Measurements from ENCODE around the gene NT5C3A. TPM values are rescaled to one million over a fixed set of nuclear protein-coding genes. Genes with fewer than 3 reads are reported as not detected.

The NT5C3A gene
- total and polyA plus RNA-seq, 2 donors from 2014 or later = 22.2 to 29.0 TPM

DNA sequence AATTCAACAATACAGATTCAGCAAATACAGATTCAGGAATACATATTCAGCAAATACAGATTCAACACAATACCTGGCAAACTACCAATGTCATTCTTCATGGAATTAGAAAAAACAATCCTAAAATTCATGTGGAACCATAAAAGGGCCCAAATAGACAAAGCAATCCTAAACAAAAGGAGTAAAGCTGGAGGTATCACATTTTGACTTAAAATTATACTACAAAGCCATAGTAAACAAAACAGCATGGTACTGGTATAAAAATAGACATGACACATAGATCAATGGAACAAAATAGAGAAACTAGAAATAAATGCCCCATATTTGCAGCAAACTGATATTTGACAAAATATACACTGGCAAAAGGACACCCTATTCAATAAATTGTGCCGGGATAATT lies 3.4 kb upstream of the NT5C3A start:
- intact Hi-C loops (cut with DNase I) = no loop called here
- TF ChIP-seq CTCF (IDR thresholded peaks at IDR 0.05; ENCODE audit: borderline replicate concordance, extremely low read depth, insufficient read depth) = no peak
- Histone ChIP-seq H3K4me3 (ENCODE audit: low read length in 3 of 3) (no peak overlapping the region), H3K36me3 (ENCODE audit: control insufficient read depth in 2 of 3, insufficient read depth in 3 of 3, low read length in 3 of 3) (no peaks in the 10 kb centered on the region), H3K27me3 (ENCODE audit: control insufficient read depth, insufficient read depth, low read length) (no peaks in the 10 kb centered on the region), H3K4me1 (ENCODE audit: control insufficient read depth in 2 of 3, insufficient read depth in 2 of 3, low read depth in 1 of 3, low read length in 3 of 3) (peaks cover 0 to 2% (median under 1%) of the 10 kb centered on the region in 3 donors), H3K9ac (ENCODE audit: low read length in 3 of 3) (no peak overlapping the region), H3K27ac (ENCODE audit: low read depth in 2 of 2, low read length in 2 of 2) (no peak overlapping the region), H3K9me3 (ENCODE audit: control insufficient read depth in 2 of 3, insufficient read depth in 1 of 3, low read length in 3 of 3) (peaks cover 0 to 13% (median 0%) of the 10 kb centered on the region in 3 donors)
- FAIRE-seq (no peak), DNase-seq (no peak)

GRCh38 chr7:33062782-33063443 lies 337 bp upstream of the NT5C3A start:
- Histone ChIP-seq H3K27ac (ENCODE audit: low read depth in 2 of 2, low read length in 2 of 2) (peak overlapping the region; percentile 95 to 97), H3K27me3 (ENCODE audit: control insufficient read depth, insufficient read depth, low read length) (no peaks in the 10 kb centered on the region), H3K9ac (ENCODE audit: low read length in 3 of 3) (peak overlapping the region; percentile 74 to 88 (median 80)), H3K9me3 (ENCODE audit: control insufficient read depth in 2 of 3, insufficient read depth in 1 of 3, low read length in 3 of 3) (peaks cover 0 to 7% (median 0%) of the 10 kb centered on the region in 3 donors), H3K4me3 (ENCODE audit: low read length in 3 of 3) (peak overlapping the region; percentile 77 to 90 (median 86)), H3K4me1 (ENCODE audit: control insufficient read depth in 2 of 3, insufficient read depth in 2 of 3, low read depth in 1 of 3, low read length in 3 of 3) (peaks cover 0 to 2% (median 2%) of the 10 kb centered on the region in 3 donors), H3K36me3 (ENCODE audit: control insufficient read depth in 2 of 3, insufficient read depth in 3 of 3, low read length in 3 of 3) (no peaks in the 10 kb centered on the region)
- DNase-seq (peak; percentile 97 to 98 (median 98)), FAIRE-seq (no peak)
- intact Hi-C loops (cut with DNase I) = no loop called here
- no peak for TF ChIP-seq CTCF (IDR thresholded peaks at IDR 0.05; ENCODE audit: borderline replicate concordance, extremely low read depth, insufficient read depth)

DNA sequence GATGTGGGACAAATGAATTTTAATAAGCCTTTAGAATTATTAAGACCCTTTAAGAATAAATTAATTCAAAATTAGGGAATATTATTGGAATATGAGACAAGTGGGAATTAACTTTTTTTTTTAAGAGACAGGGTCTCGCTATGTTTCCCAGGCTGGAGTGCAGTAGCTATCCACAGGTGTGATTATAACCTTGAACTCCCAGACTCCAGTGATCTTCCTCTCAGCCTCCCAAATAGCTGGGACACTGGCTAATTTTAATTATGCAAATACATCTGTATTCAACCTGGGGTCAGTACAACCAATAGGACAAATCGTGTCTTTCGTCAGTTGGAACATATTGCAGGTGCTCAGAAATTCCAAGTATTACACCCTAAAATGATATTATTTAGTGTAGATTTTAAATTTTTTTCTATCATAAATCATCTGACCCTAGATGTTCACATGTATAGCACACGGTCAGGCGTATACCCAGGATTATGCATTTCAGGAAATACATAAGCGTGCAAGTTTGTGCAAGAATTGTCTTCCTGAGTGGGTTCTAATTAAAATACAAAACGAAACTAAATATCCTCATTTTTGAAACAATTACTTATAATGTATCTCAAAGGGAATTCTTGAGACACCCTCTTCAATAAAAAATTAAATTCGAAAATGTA lies 1.2 kb downstream of the NT5C3A start:
- H3K27ac ChIP-seq (ENCODE audit: low read depth in 2 of 2, low read length in 2 of 2) = no peak overlapping the region

More for the DNA sequence above, 1.2 kb downstream of the NT5C3A start:
- H3K4me1 ChIP-seq (ENCODE audit: control insufficient read depth in 2 of 3, insufficient read depth in 2 of 3, low read depth in 1 of 3, low read length in 3 of 3) = peaks cover 0 to 2% (median 2%) of the 10 kb centered on the region in 3 donors
- FAIRE-seq = no peak
- H3K27me3 ChIP-seq (ENCODE audit: control insufficient read depth, insufficient read depth, low read length) = no peaks in the 10 kb centered on the region
- peak in 1 of 5 donors; percentile 12 for DNase-seq
- TF ChIP-seq CTCF (IDR thresholded peaks at IDR 0.05; ENCODE audit: borderline replicate concordance, extremely low read depth, insufficient read depth) = no peak
- no peaks in the 10 kb centered on the region for H3K36me3 ChIP-seq (ENCODE audit: control insufficient read depth in 2 of 3, insufficient read depth in 3 of 3, low read length in 3 of 3)
- peaks cover 0 to 4% (median 0%) of the 10 kb centered on the region in 3 donors for H3K9me3 ChIP-seq (ENCODE audit: control insufficient read depth in 2 of 3, insufficient read depth in 1 of 3, low read length in 3 of 3)
- peak overlapping the region; percentile 84 to 92 (median 86) for H3K4me3 ChIP-seq (ENCODE audit: low read length in 3 of 3)
- intact Hi-C loops (cut with DNase I) = no loop called here
- peak overlapping the region; percentile 25 to 90 (median 75) for H3K9ac ChIP-seq (ENCODE audit: low read length in 3 of 3)

Data from kidney (tissue), 14 donors.